ENCODE measurements around the gene DNAH17.

Gene DNAH17

DNA sequence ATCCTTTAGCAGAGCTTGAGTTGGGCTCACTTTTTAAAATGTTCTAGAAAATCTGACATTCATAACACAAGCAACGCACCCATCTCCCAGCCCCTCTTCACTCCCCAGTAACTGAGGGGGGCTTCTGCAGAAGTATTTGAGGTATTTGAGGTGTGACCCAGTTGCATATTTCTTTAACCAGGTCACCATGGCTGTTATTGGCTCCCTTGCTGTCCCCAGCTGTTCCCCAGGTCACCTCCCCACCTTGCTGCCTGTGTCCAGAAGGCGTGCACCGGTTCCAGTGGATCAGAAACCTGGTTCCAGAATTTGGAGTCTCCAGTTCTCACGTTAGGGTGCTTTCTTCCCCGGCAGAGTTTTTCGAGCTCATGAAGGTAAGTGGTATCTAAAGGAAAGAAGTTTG, 184.9 kb downstream of the DNAH17 start:
- peaks cover 21 to 59% of the 10 kb centered on the region in 2 experiments; a peak in 2 of 3 replicates for H3K36me3 ChIP-seq (ENCODE audit: control insufficient read depth in 2 of 2, insufficient read depth in 1 of 2, low read length in 2 of 2)
- ChIA-PET POLR2A (no interaction called here), CTCF (interaction anchor here (1.0 to 3.7 kb wide), 6 partner anchors 19 to 317 kb away, joined by 3 to 28 read pairs (median 6); no protein-coding TSS in a partner anchor)

DNA sequence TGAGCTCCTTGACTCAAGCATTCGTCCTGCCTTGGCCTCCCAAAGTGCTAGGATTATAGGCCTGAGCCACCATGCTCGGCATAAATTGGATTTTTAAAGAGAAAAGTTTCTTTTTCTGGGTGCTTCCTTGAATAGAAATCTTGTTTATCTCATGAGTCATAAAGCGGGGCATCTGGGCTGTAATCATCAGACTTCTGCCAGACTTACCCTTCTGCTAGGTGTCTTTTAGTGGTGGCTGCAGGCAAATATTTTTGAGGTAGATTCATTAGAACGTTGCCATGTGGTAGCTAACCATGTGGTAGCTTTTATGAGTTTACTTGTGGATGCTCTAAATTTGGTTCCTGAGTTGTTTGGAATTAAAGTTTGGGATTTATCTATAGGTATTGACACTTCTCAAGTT, 185.4 kb downstream of the DNAH17 start:
- ChIA-PET POLR2A (no interaction called here), CTCF (interaction anchor here (0.8 to 3.7 kb wide), 7 partner anchors 20 to 317 kb away, joined by 3 to 28 read pairs (median 6); no protein-coding TSS in a partner anchor)
- Histone ChIP-seq H3K36me3 (ENCODE audit: control insufficient read depth in 2 of 2, insufficient read depth in 1 of 2, low read length in 2 of 2) (peaks cover 21 to 56% of the 10 kb centered on the region in 2 experiments; a peak in 2 of 3 replicates), H3K4me3 (ENCODE audit: low read depth, low read length) (no peak overlapping the region), H3K27ac (ENCODE audit: extremely low read depth, low read depth, low read length) (no peak overlapping the region), H3K4me1 (ENCODE audit: control insufficient read depth, insufficient read depth, low read length) (no peaks in the 10 kb centered on the region), H3K9me3 (ENCODE audit: control insufficient read depth, insufficient read depth, low read depth, low read length) (no peaks in the 10 kb centered on the region)
- TF ChIP-seq ZNF777 (tag by site-specific recombination; IDR thresholded peaks at IDR 0.05; ENCODE audit: borderline replicate concordance) (no peak), ZNF169 (tag by site-specific recombination; IDR thresholded peaks at IDR 0.05) (no peak), BCL11A (tag by site-specific recombination; IDR thresholded peaks at IDR 0.05; ENCODE audit: low read depth) (no peak), ZIC2 (tag by site-specific recombination; IDR thresholded peaks at IDR 0.05) (no peak), ZNF560 (tag by site-specific recombination; IDR thresholded peaks at IDR 0.05; ENCODE audit: borderline replicate concordance) (no peak), KLF7 (tag by site-specific recombination; IDR thresholded peaks at IDR 0.05; ENCODE audit: borderline replicate concordance) (no peak), ZNF292 (tag by site-specific recombination; IDR thresholded peaks at IDR 0.05; ENCODE audit: borderline replicate concordance, low read depth) (no peak), ZNF302 (tag by site-specific recombination; IDR thresholded peaks at IDR 0.05; ENCODE audit: low read depth) (no peak), ZNF473 (tag by site-specific recombination; IDR thresholded peaks at IDR 0.05) (no peak), ZNF24 (tag by site-specific recombination; IDR thresholded peaks at IDR 0.05) (no peak), ZNF561 (tag by site-specific recombination; IDR thresholded peaks at IDR 0.05; ENCODE audit: borderline replicate concordance) (no peak), RBAK (tag by site-specific recombination; IDR thresholded peaks at IDR 0.05) (no peak), ZNF830 (tag by site-specific recombination; IDR thresholded peaks at IDR 0.05; ENCODE audit: low read depth) (no peak), ZBTB1 (tag by site-specific recombination; IDR thresholded peaks at IDR 0.05) (no peak), GLIS1 (tag by site-specific recombination; IDR thresholded peaks at IDR 0.05) (no peak), PRDM1 (tag by site-specific recombination; IDR thresholded peaks at IDR 0.05) (no peak)
- TF ChIP-seq, protein P1, sequence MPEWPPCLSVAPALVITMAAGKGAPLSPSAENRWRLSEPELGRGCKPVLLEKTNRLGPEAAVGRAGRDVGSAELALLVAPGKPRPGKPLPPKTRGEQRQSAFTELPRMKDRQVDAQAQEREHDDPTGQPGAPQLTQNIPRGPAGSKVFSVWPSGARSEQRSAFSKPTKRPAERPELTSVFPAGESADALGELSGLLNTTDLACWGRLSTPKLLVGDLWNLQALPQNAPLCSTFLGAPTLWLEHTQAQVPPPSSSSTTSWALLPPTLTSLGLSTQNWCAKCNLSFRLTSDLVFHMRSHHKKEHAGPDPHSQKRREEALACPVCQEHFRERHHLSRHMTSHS (tag by site-specific recombination; IDR thresholded peaks at IDR 0.05) = no peak
- TF ChIP-seq, protein P2, sequence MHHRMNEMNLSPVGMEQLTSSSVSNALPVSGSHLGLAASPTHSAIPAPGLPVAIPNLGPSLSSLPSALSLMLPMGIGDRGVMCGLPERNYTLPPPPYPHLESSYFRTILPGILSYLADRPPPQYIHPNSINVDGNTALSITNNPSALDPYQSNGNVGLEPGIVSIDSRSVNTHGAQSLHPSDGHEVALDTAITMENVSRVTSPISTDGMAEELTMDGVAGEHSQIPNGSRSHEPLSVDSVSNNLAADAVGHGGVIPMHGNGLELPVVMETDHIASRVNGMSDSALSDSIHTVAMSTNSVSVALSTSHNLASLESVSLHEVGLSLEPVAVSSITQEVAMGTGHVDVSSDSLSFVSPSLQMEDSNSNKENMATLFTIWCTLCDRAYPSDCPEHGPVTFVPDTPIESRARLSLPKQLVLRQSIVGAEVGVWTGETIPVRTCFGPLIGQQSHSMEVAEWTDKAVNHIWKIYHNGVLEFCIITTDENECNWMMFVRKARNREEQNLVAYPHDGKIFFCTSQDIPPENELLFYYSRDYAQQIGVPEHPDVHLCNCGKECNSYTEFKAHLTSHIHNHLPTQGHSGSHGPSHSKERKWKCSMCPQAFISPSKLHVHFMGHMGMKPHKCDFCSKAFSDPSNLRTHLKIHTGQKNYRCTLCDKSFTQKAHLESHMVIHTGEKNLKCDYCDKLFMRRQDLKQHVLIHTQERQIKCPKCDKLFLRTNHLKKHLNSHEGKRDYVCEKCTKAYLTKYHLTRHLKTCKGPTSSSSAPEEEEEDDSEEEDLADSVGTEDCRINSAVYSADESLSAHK (tag by site-specific recombination; IDR thresholded peaks at IDR 0.05) = no peak
- TF ChIP-seq, protein P3, sequence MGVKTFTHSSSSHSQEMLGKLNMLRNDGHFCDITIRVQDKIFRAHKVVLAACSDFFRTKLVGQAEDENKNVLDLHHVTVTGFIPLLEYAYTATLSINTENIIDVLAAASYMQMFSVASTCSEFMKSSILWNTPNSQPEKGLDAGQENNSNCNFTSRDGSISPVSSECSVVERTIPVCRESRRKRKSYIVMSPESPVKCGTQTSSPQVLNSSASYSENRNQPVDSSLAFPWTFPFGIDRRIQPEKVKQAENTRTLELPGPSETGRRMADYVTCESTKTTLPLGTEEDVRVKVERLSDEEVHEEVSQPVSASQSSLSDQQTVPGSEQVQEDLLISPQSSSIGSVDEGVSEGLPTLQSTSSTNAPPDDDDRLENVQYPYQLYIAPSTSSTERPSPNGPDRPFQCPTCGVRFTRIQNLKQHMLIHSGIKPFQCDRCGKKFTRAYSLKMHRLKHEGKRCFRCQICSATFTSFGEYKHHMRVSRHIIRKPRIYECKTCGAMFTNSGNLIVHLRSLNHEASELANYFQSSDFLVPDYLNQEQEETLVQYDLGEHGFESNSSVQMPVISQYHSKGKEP (tag by site-specific recombination; IDR thresholded peaks at IDR 0.05) = no peak

More for the DNA sequence above, 184.9 kb downstream of the DNAH17 start:
- Histone ChIP-seq H3K27ac (ENCODE audit: extremely low read depth, low read depth, low read length) (no peak overlapping the region), H3K4me1 (ENCODE audit: control insufficient read depth, insufficient read depth, low read length) (no peaks in the 10 kb centered on the region), H3K9me3 (ENCODE audit: control insufficient read depth, insufficient read depth, low read depth, low read length) (no peaks in the 10 kb centered on the region), H3K4me3 (ENCODE audit: low read depth, low read length) (no peak overlapping the region)
- TF ChIP-seq ZBTB48 (tag by site-specific recombination; IDR thresholded peaks at IDR 0.05) (no peak), ZNF211 (tag by site-specific recombination; IDR thresholded peaks at IDR 0.05; ENCODE audit: low read depth) (no peak), SP3 (tag by site-specific recombination; IDR thresholded peaks at IDR 0.05) (no peak), RBAK (tag by site-specific recombination; IDR thresholded peaks at IDR 0.05) (no peak), ZNF223 (tag by site-specific recombination; IDR thresholded peaks at IDR 0.05) (no peak), BCL11B (tag by site-specific recombination; IDR thresholded peaks at IDR 0.05; ENCODE audit: low read depth) (no peak), SETDB1 (IDR thresholded peaks at IDR 0.05; ENCODE audit: insufficient read length, low read length) (no peak), ZNF747 (tag by site-specific recombination; IDR thresholded peaks at IDR 0.05) (no peak), ZFP3 (tag by site-specific recombination; IDR thresholded peaks at IDR 0.05; ENCODE audit: low read depth) (no peak), ZNF366 (tag by site-specific recombination; conservative IDR thresholded peaks at IDR 0.05) (no peak), TCF7L2 (IDR thresholded peaks at IDR 0.05; ENCODE audit: borderline replicate concordance, low read depth, low read length) (no peak), KLF16 (tag by site-specific recombination; IDR thresholded peaks at IDR 0.05) (no peak), ZNF132 (tag by site-specific recombination; IDR thresholded peaks at IDR 0.05; ENCODE audit: borderline replicate concordance) (no peak), GLIS2 (tag by site-specific recombination; IDR thresholded peaks at IDR 0.05) (no peak)
- TF ChIP-seq, protein P4, sequence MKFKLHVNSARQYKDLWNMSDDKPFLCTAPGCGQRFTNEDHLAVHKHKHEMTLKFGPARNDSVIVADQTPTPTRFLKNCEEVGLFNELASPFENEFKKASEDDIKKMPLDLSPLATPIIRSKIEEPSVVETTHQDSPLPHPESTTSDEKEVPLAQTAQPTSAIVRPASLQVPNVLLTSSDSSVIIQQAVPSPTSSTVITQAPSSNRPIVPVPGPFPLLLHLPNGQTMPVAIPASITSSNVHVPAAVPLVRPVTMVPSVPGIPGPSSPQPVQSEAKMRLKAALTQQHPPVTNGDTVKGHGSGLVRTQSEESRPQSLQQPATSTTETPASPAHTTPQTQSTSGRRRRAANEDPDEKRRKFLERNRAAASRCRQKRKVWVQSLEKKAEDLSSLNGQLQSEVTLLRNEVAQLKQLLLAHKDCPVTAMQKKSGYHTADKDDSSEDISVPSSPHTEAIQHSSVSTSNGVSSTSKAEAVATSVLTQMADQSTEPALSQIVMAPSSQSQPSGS (tag by site-specific recombination; IDR thresholded peaks at IDR 0.05; ENCODE audit: low read depth) = no peak
- TF ChIP-seq, protein P5, sequence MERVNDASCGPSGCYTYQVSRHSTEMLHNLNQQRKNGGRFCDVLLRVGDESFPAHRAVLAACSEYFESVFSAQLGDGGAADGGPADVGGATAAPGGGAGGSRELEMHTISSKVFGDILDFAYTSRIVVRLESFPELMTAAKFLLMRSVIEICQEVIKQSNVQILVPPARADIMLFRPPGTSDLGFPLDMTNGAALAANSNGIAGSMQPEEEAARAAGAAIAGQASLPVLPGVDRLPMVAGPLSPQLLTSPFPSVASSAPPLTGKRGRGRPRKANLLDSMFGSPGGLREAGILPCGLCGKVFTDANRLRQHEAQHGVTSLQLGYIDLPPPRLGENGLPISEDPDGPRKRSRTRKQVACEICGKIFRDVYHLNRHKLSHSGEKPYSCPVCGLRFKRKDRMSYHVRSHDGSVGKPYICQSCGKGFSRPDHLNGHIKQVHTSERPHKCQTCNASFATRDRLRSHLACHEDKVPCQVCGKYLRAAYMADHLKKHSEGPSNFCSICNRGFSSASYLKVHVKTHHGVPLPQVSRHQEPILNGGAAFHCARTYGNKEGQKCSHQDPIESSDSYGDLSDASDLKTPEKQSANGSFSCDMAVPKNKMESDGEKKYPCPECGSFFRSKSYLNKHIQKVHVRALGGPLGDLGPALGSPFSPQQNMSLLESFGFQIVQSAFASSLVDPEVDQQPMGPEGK (tag by site-specific recombination; IDR thresholded peaks at IDR 0.05) = no peak

Data from HEK293 (cell line).